SK-N-SH treated with all-trans-retinoic acid at 6 μM for 48 hours (cell line): Measurements from ENCODE around the gene IRS4.

Source experiments
- ARNTL ChIP-seq: fragments of 450-650 bp; formaldehyde crosslinking; IDR thresholded peaks from 2 replicates; pipeline ENCODE4 v1.5.0; 2020; ENCODE audit warnings: low read depth, mild to moderate bottlenecking, moderate library complexity, borderline replicate concordance
- CREB5 ChIP-seq: fragments of 250-450 bp; sonication (Bioruptor Pico); IDR thresholded peaks from 2 replicates; pipeline ENCODE4 v1.5.1; 2020; ENCODE audit warnings: low read depth, mild to moderate bottlenecking, moderate library complexity
- CSDC2 ChIP-seq: fragments of 250-450 bp; sonication (Bioruptor Pico); IDR thresholded peaks from 2 replicates; pipeline ENCODE4 v1.5.0; 2020; ENCODE audit warnings: mild to moderate bottlenecking, moderate library complexity
- GLIS3 ChIP-seq: fragments of 250-450 bp; sonication (Bioruptor Pico); IDR thresholded peaks from 2 replicates; pipeline ENCODE4 v1.5.0; 2020; ENCODE audit warnings: mild to moderate bottlenecking, moderate library complexity
- ISL1 ChIP-seq: fragments of 250-450 bp; sonication (Bioruptor Pico); IDR thresholded peaks from 2 replicates; pipeline ENCODE4 v2.1.2; 2022; ENCODE audit warnings: mild to moderate bottlenecking, moderate library complexity
- OSR1 ChIP-seq: fragments of 250-450 bp; sonication (Bioruptor Pico); IDR thresholded peaks from 2 replicates; pipeline ENCODE4 v1.8.0; 2022; ENCODE audit warnings: moderate library complexity, mild to moderate bottlenecking, inconsistent platforms
- PATZ1 ChIP-seq: fragments of 250-450 bp; sonication (Bioruptor Pico); IDR thresholded peaks from 2 replicates; pipeline ENCODE4 v1.8.0; 2020; ENCODE audit warnings: mild to moderate bottlenecking, moderate library complexity, borderline replicate concordance
- PPARA ChIP-seq: fragments of 250-450 bp; sonication (Bioruptor Pico); IDR thresholded peaks from 2 replicates; pipeline ENCODE4 v1.5.0; 2020; ENCODE audit warnings: mild to moderate bottlenecking, borderline replicate concordance
- RARB ChIP-seq: fragments of 250-450 bp; sonication (Bioruptor Pico); IDR thresholded peaks from 2 replicates; pipeline ENCODE4 v1.8.0; 2021; ENCODE audit warnings: mild to moderate bottlenecking, moderate library complexity
- ZC3H10 ChIP-seq: fragments of 250-450 bp; sonication (Bioruptor Pico); IDR thresholded peaks from 2 replicates; pipeline ENCODE4 v1.5.1; 2021; ENCODE audit warnings: mild to moderate bottlenecking, moderate library complexity
- ZFP30 ChIP-seq: fragments of 450-650 bp; formaldehyde crosslinking; IDR thresholded peaks from 2 replicates; pipeline ENCODE4 v1.5.0; 2022; ENCODE audit warnings: mild to moderate bottlenecking, moderate library complexity

- TF ChIP-seq ZFP30 (CRISPR knock-in tag) (no peak), ZC3H10 (CRISPR knock-in tag) (no peak), RARB (CRISPR knock-in tag) (no peak), OSR1 (CRISPR knock-in tag) (no peak), PPARA (no peak), ISL1 (CRISPR knock-in tag) (no peak), PATZ1 (no peak), CSDC2 (CRISPR knock-in tag) (no peak), GLIS3 (no peak), ARNTL (CRISPR knock-in tag) (no peak), CREB5 (CRISPR knock-in tag) (no peak)
Measured at GRCh38 chrX:108731153-108731552, 5.2 kb downstream of the IRS4 start.
